GM23338 (cell line): Measurements from ENCODE around the gene CBX5.
"Not testable (repeated sequence)": the region's sequence is repeated elsewhere in the genome, so short reads cannot be mapped to it uniquely, and the experiment has no call there.

Experiments
- CREB1 ChIP-seq: fragments of 250-450 bp; sonication (Bioruptor Pico); IDR thresholded peaks from 2 replicates; pipeline ENCODE4 v1.5.0; 2020; ENCODE audit warnings: low read depth, mild to moderate bottlenecking, moderate library complexity
- EZH2 ChIP-seq: fragments of 200-600 bp; sonication (generic); IDR thresholded peaks from one replicate; pipeline ENCODE4 v1.8.0; 2017; ENCODE audit warnings: antibody characterized with exemption, mild to moderate bottlenecking, low read depth; ENCODE audit not compliant: unreplicated experiment
- EZH2phosphoT487 ChIP-seq: fragments of 200-600 bp; sonication (generic); IDR thresholded peaks from one replicate; pipeline ENCODE4 v1.8.1; 2018; ENCODE audit warnings: antibody characterized with exemption; ENCODE audit not compliant: unreplicated experiment
- JUNB ChIP-seq: IDR thresholded peaks from one replicate; pipeline ENCODE4 v1.6.1; 2016; ENCODE audit warnings: antibody characterized with exemption; ENCODE audit not compliant: unreplicated experiment
- POLR2AphosphoS5 ChIP-seq: IDR thresholded peaks from 2 replicates; pipeline ENCODE4 v1.6.1; 2016; ENCODE audit warnings: antibody characterized with exemption, low read depth
- REST ChIP-seq: IDR thresholded peaks from one replicate; pipeline ENCODE4 v1.6.1; 2018; ENCODE audit warnings: antibody characterized with exemption; ENCODE audit not compliant: unreplicated experiment
- STAT1 ChIP-seq: IDR thresholded peaks from one replicate; pipeline ENCODE4 v1.6.1; 2016; ENCODE audit warnings: antibody characterized with exemption; ENCODE audit not compliant: unreplicated experiment
- ZNF462 ChIP-seq: fragments of 250-450 bp; sonication (Bioruptor Pico); IDR thresholded peaks from 2 replicates; pipeline ENCODE4 v1.5.0; 2020; ENCODE audit warnings: mild to moderate bottlenecking, moderate library complexity
- TF ChIP-seq, protein P1 (sequence below), 2 experiments: fragments of 200-600 bp in 1 of 2; sonication (generic) in 1 of 2; conservative IDR thresholded peaks; 2 replicates each; pipeline versions ENCODE4 v1.5.1 to v1.6.1; 2016 to 2017; ENCODE audit warnings: antibody characterized with exemption in 2 of 2, low read depth in 2 of 2, mild to moderate bottlenecking in 2 of 2, moderate library complexity in 1 of 2
- TF ChIP-seq, protein P2 (sequence below): IDR thresholded peaks from 2 replicates; pipeline ENCODE4 v1.6.1; 2016; ENCODE audit warnings: antibody characterized with exemption

DNA sequence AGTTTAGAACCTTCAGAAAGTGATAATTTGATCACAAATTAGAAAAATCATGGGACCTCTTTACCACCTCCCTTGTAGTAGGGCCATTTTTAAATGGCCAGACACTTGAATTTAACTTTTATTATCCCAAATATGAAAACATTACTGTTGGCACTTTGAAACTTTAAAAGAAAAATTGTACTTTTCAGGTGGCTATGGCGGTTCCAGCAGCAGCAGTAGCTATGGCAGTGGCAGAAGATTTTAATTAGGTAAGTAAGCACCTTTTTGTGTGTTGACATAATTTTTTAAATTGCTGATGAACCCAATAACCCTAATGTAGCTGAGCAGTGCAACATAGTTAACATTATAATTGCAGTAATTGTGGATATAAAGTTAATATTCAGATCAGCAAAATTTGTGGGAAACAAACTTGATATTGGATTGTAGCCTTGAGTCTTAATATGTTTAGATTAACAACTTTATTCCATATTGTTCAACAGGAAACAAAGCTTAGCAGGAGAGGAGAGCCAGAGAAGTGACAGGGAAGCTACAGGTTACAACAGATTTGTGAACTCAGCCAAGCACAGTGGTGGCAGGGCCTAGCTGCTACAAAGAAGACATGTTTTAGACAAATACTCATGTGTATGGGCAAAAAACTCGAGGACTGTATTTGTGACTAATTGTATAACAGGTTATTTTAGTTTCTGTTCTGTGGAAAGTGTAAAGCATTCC lies 4.3 kb upstream of the CBX5 start:
- TF ChIP-seq, protein P1, sequence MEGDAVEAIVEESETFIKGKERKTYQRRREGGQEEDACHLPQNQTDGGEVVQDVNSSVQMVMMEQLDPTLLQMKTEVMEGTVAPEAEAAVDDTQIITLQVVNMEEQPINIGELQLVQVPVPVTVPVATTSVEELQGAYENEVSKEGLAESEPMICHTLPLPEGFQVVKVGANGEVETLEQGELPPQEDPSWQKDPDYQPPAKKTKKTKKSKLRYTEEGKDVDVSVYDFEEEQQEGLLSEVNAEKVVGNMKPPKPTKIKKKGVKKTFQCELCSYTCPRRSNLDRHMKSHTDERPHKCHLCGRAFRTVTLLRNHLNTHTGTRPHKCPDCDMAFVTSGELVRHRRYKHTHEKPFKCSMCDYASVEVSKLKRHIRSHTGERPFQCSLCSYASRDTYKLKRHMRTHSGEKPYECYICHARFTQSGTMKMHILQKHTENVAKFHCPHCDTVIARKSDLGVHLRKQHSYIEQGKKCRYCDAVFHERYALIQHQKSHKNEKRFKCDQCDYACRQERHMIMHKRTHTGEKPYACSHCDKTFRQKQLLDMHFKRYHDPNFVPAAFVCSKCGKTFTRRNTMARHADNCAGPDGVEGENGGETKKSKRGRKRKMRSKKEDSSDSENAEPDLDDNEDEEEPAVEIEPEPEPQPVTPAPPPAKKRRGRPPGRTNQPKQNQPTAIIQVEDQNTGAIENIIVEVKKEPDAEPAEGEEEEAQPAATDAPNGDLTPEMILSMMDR (conservative IDR thresholded peaks at IDR 0.05; ENCODE audit: low read depth in 2 of 2): not testable (repeated sequence)
- not testable (repeated sequence) for TF ChIP-seq EZH2; POLR2AphosphoS5; STAT1; CREB1 (CRISPR knock-in tag); REST; JUNB; ZNF462; EZH2phosphoT487
- TF ChIP-seq, protein P2, sequence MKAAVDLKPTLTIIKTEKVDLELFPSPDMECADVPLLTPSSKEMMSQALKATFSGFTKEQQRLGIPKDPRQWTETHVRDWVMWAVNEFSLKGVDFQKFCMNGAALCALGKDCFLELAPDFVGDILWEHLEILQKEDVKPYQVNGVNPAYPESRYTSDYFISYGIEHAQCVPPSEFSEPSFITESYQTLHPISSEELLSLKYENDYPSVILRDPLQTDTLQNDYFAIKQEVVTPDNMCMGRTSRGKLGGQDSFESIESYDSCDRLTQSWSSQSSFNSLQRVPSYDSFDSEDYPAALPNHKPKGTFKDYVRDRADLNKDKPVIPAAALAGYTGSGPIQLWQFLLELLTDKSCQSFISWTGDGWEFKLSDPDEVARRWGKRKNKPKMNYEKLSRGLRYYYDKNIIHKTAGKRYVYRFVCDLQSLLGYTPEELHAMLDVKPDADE: not testable (repeated sequence)
